Measurements from ENCODE around the gene RGS10.

GRCh38 chr10:119477444-119477843 is 65.1 kb downstream of the RGS10 start:
- TF ChIP-seq CTCF (IDR thresholded peaks at IDR 0.05) (no peak), ZFX (IDR thresholded peaks at IDR 0.05; ENCODE audit: borderline replicate concordance) (no peak)
